ENCODE data around the gene FTO.

FTO gene

DNA sequence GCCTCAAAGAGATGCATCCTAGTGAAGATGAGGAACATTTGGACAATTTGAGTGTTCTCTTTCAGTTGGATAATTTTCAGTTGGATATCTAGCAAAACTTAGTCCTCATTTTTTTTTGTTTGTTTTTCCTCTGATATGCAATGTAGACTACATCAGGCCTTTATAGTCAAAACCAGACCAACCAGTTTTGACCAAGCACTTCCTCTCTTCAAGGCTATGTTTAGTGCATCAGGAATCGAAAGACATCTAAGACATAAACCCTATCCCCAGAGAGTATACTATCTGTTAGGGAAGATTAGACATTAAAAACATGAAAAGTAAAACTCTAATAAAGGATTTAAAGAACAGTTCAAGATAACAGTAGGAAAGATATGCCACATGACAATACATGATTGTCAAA lies 326.5 kb downstream of the FTO start:
- no peak for DNase-seq

DNA sequence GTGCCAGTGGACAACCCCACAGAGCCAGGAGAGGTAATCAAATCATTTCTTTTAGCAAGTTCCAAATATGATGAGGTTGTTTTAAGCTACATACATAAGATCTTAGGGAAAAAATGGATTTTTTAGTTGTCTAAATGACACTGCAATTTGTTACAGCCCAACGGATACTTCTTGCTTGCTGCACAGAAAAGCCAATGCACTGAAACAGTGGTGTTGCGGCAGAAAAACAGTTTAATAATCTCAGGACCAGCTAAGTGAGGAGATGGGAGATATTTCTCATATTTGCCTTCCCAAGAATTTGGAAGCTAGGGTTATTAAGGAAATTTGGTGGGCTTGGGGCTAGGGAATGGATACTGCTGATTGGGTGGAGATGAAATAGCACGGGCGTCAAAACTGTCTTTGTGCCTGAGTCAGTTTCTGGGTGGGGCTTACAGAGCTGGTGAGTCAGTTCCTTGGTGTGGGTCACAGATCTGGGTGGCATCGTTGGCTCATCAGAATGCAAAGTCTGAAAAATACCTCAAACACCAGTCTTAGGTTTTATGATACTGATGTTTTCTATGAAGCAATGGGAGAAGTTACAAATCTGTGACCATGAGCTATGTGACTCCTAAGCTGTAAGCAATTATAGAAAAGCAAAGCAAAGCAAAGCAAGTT lies 327.3 kb downstream of the FTO start:
- no peak for DNase-seq

DNA sequence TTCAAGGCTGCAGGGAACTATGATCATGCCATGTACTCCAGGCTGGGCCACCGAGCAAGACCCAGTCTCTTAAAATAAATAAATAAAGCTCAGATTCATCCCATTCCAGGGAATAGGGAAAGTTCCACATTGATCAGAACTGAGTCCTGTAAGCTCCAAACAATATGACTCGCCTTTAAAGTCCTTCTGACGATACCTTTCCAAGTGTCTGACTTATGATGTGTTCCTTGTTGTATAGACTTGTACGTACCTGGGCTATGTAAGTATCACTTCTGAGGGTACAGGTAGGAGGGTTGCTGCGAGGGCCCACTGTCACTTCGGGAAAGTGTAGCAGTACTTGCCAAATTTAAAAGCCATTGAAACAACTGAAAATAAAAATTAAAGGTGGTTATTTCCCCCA lies 329.8 kb downstream of the FTO start:
- no peak for DNase-seq

DNA sequence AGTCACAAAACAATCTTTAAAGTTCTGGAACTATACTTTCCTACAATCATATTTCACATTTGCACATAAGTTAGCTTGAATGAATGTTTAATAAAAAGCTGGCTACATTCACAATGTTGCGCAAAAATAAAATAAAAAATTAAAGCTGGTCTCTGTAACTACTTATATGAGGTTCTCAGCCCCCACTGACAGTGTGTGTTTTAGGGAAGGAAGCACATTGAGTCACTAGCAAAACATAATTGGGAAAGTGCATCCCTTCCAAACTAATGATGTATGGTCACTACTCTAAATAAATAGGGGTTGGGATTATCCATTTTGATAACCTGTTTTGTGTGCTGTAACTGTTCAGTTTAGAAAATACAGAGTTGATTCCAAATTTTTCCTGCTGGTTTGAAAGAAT lies 330.7 kb downstream of the FTO start:
- no peak for DNase-seq

DNA sequence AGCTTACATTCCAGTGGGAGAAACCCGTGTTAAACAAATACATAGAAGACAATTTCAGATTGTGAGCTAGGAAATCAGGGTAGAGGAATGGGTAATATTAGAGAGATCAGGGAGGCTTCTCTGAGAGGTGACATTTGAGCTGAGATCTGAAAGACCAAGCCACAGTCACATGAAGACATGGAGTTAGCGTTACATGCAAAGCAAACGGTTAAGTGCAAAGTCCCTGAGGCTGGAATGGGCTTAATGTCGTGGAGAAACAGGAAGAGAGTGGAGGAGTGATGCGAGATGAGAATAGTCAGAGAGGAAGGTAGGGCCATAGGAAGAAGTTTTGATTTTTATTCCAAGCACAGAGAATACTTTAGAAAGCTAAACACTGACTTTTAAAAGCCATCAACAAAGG lies 336.5 kb downstream of the FTO start:
- DNase-seq, result no peak

DNA sequence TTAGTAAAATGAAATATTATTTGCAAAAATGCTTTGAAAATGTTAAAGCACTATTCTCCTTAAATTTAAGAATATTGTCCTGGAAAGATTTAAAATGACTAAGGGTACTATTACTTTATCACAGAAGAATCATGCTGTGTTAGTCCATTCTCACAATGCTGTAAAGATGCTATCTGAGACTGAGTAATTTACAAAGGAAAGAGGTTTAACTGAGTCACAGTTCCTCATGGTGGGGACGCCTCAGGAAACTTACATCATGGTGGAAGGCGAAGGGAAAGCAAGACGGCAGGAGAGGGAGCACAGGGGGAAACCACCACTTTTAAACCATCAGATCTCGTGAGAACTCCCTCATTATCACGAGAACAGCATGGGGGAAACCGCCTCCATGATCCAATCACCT lies 337.0 kb downstream of the FTO start:
- no peak for DNase-seq

DNA sequence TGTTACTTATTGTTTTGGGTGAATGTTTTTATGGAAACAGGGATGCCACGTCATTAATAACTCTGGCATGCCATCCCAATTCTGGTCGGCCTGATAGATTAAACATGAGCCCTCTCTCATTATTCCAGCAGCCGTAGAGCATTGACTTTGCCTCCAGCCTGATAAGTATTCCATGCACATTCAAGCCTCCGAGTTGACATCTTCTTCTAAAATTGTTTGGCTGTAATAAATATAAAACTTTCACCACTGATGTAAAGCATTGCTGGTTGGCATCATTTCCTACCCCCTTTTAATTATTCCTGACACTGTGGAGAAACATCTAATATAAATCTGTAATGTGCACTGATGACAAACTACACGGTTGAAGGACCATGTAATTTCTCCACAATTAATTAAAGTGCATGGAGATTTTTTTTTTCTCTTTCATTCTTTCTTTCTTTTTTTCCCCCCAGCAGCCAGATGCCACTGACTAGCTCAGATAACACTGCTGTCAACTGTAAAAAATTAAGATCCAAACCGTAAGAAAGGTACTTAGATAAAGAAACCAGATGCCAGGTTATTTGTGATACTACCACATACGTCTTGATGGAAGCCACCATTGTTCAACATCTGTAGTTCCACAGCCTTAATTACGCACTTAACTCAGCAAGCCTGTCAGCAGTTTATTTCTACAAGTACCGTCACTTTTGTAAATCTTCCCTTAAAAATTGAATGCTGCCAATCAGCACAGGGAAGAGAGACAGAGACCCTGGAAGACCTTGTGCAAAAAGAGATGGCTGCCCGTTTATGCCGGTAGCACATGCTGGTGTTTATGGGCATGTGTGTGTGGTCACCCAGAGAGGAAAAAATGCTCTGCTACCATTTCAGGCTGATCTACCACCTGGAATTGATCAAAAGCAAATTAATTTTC lies 344.9 kb downstream of the FTO start:
- no peak for DNase-seq

DNA sequence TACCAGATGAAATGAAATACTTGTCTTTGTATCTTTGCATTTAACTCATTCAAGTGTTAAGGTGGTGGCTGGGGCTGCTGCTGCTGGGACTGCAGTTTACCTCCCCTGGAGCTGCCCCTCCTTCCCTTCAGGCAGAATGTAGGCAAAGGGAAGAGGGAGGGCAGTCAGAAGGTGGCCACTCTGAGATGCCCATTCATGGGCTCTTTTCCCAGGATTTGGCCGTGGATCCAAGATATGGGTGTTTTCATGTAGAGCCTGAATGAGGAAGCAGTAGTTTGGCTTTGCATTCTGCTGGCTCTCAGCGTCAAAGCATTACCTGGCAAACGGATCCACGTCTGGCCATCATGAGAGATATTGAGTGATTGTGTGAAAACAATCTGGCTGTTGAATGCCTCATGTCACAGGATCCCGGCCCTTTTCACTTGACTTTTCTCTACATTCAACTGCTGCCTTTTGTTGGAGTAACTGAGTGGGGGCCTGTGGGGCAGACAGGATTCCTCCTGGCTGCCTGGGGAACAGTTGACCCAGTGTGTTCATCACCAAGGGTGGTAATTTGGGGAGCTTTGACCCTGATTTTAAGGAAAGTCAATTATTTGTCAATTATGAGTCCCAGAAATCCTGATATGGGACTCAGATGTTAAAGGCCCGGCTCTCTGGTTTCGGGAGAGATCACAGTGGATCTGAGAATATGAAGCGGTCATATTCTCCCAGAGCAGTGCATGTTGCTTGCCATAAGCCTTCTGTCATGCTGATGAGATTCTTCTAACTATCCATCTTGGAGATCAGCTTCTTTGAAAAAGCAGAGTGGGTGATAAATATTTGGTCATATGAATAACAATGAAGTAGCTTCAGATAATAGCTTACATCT lies 345.9 kb downstream of the FTO start:
- DNase-seq, result no peak

DNA sequence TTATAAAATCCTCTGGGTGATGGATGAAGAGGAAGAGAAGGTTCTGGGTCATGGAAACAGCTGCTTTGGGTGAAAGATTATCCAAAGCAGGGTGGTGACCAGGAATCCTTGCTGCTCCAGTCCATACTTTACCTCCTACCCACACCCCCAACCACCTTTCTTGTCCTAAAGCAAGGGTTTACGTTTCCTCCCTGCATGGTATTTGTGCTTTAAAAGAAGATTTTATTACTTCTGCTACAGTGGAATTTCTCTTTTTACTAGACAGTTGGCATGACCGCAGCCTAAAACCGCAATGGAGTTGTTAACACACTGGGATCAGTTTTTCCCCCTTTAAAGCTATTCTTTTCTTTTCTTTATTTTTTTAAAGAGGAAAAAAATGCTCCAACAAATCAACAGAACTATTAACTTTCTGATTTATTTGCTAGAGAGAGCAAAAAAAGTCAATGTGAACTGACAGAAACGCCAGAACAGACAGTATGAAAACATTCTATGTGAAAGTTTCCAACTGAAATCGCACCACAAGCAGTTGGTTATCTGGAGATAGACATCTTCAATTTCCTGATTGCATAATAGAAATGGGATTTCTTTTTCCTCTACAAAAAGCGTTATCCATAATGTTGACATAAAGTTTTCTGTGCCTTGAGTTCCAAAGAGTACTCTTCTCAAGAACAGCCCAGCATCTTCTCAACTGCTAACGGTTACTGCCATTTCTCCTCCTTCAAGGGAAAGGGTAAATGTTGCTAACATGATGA lies 346.7 kb downstream of the FTO start:
- no peak for DNase-seq

DNA sequence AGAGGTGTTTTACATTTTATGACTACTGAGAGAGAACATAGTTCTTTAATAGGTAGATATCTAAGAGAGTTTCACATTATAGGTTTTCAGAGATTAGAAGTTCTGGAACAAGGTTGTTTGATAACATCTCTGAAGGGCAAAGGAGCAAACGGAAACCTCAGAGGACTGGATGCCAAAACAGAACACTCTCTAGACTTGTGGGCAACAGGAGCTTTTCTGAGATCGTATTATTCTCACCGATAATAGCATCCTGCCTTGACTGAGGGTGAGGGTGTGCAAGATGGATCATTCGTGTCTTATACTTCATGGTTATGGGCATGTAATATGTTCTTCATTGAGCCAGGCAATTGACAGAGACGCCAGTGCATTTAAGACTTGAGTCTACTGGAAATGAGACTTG lies 347.9 kb downstream of the FTO start:
- DNase-seq, result no peak

DNA sequence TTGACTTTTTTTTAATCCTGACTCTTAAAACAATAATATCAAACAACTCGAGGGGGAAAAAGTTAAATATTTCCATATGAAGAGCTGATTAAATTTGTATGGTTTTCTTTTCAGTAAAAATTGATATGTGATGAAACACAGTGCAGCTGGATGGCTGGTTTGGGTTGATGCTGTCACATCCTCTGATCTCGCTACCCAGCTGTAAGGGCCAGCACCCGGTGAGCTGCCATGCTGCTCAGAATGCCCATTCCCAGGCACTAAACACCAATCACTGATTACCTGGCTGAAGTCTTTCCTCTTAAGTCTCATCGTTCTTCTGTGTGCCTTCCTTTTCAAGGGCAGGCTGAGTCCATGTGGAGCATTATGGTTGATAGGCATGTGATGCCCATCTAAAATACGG lies 348.3 kb downstream of the FTO start:
- no peak for DNase-seq

DNA sequence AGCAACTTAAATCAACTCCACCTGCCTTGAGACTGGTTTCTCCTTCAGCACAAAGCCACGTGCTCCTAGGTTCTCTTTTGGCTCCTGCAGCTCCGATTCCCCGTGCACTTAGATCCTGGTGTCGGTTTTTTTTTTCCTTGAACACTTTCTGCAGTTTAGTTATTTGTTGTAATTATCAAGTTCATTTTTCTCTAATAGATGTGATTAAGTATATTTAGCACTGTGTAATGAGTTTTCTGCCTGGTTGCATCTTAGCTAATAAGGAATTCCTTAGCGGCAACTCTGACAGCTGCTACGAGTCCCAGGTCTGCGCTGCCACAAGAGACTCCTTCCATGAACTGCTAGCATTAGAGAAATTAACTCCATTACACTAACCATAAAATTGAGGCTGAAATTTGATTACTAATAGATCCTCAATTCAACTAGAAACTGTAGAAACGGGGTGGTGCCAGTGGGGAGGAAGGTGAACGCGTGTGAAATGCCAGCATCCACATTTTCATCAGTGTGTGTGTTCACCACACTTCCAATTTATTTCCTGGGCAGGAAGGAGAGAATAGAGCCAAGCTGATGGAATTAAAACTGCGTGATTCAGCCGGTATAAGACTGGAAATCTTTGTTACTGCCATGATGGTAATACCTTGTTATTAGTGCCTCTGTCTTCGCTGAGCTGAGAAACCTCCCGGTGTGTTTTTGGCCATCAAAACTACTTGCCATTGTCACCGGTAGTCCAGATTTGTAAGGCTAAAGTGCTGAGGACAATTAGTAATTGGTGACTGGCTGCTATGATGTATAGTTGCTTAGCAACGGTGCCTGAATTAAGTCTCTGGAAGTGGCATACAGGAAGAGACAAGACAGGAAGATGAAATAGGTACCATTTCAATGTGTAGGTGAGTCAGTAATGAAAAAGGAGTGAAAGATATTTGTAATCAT lies 350.2 kb downstream of the FTO start:
- no peak for DNase-seq

DNA sequence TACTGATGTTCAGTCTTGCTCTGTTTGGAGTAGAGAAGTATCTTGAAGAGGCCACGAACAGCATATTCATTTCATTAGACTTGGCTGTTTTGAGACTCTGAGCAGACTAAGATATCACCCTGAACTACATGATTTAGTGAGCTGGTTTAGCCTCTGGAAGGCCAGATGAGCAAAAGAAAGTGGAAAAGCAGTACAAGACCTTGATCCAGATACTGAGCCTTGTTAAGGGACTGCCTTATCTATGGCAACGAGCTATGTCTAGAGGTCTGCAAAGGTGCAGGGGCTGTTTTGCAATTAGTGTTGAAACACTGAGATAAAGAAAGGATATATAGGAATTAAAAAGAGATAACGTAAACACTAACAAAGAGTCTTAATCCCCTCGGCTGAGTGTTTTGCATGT lies 351.2 kb downstream of the FTO start:
- no peak for DNase-seq

DNA sequence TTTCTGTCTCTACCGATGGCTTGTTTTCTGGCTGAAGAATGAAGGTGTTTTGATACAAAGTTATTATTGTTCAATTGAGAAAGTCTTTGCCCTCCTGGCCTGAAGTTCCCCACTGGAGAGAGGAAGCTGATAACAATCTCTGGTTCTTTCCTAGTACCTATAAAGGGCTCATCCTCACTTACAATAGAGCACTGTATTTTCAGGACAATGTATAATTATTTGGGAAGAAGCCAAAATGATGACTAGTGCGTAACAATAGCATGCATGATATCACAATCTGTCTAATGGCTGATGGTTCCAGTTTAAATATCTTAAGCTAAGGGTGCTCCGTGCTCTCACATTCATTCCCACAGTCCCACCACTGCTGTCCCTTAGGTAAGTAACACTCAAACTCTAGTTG lies 351.9 kb downstream of the FTO start:
- no peak for DNase-seq

DNA sequence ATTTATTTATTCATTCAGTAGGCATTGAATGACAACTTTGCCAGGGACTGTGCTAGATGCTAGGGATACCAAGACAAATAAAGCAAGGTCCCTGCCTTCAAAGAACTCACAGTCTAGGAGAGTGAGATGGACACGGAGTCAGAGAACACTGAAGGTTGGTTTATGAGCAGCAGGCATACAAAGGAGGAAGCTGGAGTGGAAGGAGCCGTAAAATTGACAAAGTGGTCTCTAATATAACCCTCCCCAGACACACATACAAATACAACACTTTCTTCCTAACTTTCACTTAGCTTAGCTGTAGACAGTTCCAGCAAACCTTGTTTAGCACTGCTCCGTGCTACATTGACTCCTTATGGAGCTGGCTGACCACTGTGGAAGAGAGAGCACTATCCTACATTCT lies 353.0 kb downstream of the FTO start:
- DNase-seq, result no peak

DNA sequence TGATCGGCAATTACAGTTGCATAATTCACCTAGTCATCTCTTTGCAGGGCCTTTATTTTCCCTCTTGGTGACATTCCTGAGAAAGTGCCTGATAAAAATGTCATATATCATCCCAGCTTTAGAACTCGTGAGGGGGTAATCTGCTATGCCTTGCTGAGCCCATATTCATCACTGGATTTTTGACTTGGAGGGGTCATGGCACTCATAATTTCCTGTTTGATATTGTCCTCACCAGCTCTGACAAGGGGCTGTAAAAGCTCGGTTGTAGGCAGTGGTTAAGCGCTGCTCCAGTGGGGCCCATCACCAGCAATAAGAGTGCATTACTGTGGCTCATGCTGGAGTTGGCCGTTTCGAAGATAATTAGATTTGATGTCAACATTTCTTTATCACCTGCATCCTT lies 355.4 kb downstream of the FTO start:
- DNase-seq, result no peak

DNA sequence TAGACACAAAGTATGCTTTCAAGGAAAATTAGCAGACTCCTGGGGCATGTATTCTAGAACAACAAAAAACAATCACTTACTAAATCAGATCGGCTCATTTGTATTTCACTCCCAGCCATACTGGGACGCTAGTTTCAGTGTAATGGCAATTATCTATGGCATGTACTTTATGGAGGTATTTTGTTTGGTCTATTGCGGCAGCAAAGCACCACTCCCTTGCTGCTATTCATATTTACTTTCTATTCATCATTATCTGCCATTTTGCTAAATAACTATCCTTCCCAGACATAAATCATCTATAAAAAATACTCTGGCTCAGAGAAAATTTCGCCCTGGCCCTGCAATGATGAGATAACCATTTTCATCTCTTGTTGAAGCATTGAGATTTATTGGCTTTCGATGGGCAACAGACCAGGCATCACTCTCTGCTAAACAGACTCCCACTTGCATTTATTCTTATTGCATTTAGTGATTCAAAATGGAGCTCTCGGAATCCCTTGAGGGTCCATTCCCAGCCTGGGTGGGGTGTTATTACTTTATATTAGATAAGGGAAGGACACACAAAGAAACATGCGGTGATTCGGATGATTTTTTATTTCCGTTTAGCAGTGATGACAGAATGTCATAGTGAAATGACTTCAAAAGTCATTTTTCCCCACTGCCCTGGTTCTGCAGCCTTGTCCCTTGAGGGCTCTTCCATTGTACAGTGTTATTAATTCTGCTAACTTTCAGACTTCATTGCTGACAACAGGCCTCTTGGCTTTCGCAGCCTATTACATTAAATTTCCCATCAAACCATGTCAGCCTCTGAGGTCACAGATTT lies 356.9 kb downstream of the FTO start:
- DNase-seq, result no peak

DNA sequence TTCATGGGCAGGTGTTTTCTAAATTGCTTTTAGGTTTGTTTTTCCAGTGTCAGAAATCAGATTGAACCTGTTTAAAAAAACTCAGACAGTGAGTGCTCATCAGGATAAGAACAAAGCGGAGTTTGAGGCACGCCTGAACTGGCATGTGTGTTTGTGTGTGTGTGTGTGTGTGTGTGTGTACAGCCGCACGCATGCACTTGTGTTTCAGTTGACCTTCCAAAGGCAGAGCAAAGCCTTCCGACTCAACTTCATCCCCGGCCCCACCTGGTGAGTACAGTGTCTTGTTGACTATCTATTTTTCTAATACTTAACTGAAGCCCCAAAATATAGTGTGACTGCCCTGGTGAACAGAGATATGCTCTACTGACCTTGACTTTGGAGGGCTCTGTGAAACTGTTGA lies 357.5 kb downstream of the FTO start:
- DNase-seq, result no peak

DNA sequence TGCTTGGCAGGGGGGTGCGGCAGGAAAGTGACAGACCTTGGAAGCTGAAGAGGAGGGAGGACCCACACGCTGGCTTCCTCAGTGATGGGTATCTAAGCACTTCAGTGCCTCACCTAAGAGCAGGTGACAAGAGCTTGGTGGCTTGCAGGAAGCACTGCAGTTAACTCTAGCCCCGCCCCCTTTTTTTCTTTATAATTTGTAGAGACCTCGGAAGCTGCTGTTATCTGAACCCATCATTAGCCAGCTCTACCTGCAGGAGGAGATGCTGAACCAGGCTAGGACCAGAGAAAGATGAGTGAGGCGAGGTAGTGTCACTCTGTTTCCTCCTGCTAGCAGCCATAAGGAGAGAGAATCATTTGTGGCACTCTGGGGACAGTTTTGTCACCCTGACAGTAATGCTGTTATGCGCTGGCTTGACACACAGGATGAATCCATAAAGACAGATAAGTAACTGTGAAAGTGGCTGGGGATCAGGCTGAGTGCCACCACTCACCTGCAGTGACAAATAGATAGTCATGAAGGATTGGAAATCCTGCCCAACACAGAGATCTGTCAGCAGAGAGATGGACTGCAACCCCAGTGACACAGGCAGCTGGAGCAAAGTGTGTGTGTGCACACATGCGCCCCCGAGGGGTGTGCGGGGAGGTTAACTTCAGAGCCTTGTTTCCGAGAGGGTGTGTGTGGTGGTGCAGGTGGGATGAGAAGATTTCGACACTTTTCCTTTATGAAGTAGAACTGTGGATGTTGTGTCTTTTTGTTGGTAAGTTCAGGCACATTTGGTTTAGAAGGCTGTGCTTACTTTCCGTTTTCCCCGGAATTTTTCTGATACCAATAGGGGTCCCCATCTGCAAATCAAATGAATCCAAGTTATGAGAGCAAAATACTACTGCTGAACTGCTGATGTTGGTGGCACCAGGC lies 358.7 kb downstream of the FTO start:
- peak; percentile 83 for DNase-seq

All from NCI-H187 treated with DMSO at 0.1 percent for 48 hours (cell line).